Transverse colon (tissue), 4 donors: ENCODE results near the gene CAPN5. TPM values are rescaled to one million over a fixed set of nuclear protein-coding genes. Genes with fewer than 3 reads are reported as not detected.
A peak's percentile ranks its signal among the peaks of the same experiment; 100 is the strongest.

Experiments
- DNase-seq: peaks from one replicate; pipeline ENCODE4 v3.0.0-alpha.2; 2019
- H3K27ac ChIP-seq, 4 donors: fragments of 200-600 bp; sonication (generic); 2 replicates each; pipeline ENCODE4 v1.5.1; 2016 to 2018; ENCODE audit warnings: inconsistent platforms in 4 of 4
- H3K27me3 ChIP-seq: fragments of 200-600 bp; sonication (generic); 2 replicates; pipeline ENCODE4 v1.5.1; 2017; ENCODE audit warnings: inconsistent platforms
- H3K36me3 ChIP-seq, 4 donors: fragments of 200-600 bp; sonication (generic); 2 replicates each; pipeline ENCODE4 v1.5.1; 2017 to 2019; ENCODE audit warnings: inconsistent platforms in 4 of 4
- H3K4me1 ChIP-seq, 4 donors: fragments of 200-600 bp; sonication (generic); 2 replicates each; pipeline ENCODE4 v1.5.1; 2017 to 2020; ENCODE audit warnings: inconsistent platforms in 4 of 4
- H3K4me3 ChIP-seq, 4 donors: fragments of 200-600 bp; sonication (generic); 1 replicate in 1 of 4; 2 replicates in 3 of 4; pipeline versions ENCODE4 v1.5.1 to v1.6.1; 2017 to 2019; ENCODE audit warnings: inconsistent platforms in 4 of 4
- H3K9me3 ChIP-seq, 2 donors: fragments of 200-600 bp; sonication (generic); 2 replicates each; pipeline ENCODE4 v1.5.1; 2017 to 2019; ENCODE audit warnings: inconsistent platforms in 2 of 2
- EP300 ChIP-seq: sonication (generic); formaldehyde crosslinking; IDR thresholded peaks from one replicate; pipeline ENCODE4 v1.6.1; 2017; ENCODE audit warnings: antibody characterized with exemption, low read depth
- POLR2A ChIP-seq: fragments of 450-650 bp; IDR thresholded peaks from one replicate; pipeline ENCODE4 v1.6.1; 2016; ENCODE audit warnings: antibody characterized with exemption, mild to moderate bottlenecking, moderate library complexity
- POLR2AphosphoS5 ChIP-seq, 3 donors: sonication (generic); formaldehyde crosslinking; IDR thresholded peaks; one replicate each; pipeline ENCODE4 v1.6.1; 2016; ENCODE audit warnings: antibody characterized with exemption in 3 of 3
- WGBS, 2 donors: methylation state at CpG; one replicate each; pipeline ENCODE4 v1.1.5; 2018; ENCODE audit warnings: low coverage in 1 of 2; 5-methylcytosine and 5-hydroxymethylcytosine counted together
- in situ Hi-C, 4 donors: fragments of 200-750 bp; cut with MboI; loops; one replicate each; pipeline versions ENCODE4 v1.15.0 to v1.15.1; 2017; ENCODE audit warnings: low sequenced_read_pairs in 3 of 4, low pct_ligation_motif_present in 1 of 4, low pct_unique_long_range_greater_than_20kb in 1 of 4
- intact Hi-C: fragments of 100-400 bp; cut with DNase I; formaldehyde crosslinking; loops from one replicate; pipeline ENCODE4 v1.15.1; 2023; ENCODE audit warnings: low total_unique reads
- total RNA-seq, 4 donors: library from RNA; depleted of rRNA; stranded (reverse); fragments of >200 nt; gene quantifications; one replicate each; pipeline ENCODE4 v1.1.0, GENCODE V29; 2016
- TF ChIP-seq, protein P1 (sequence below), 5 experiments: fragments of 200-600 bp in 3 of 5; fragments of 450-650 bp in 2 of 5; sonication (generic) in 3 of 5; IDR thresholded peaks; 1 replicate in 2 of 5; 2 replicates in 3 of 5; pipeline ENCODE4 v1.5.1; 2016 to 2017; ENCODE audit warnings: antibody characterized with exemption in 5 of 5, inconsistent platforms in 3 of 5, mild to moderate bottlenecking in 2 of 5, moderate library complexity in 1 of 5

The CAPN5 gene
- total RNA-seq, 4 donors from 2014 or later, result 210 to 290 (median 214) TPM

DNA sequence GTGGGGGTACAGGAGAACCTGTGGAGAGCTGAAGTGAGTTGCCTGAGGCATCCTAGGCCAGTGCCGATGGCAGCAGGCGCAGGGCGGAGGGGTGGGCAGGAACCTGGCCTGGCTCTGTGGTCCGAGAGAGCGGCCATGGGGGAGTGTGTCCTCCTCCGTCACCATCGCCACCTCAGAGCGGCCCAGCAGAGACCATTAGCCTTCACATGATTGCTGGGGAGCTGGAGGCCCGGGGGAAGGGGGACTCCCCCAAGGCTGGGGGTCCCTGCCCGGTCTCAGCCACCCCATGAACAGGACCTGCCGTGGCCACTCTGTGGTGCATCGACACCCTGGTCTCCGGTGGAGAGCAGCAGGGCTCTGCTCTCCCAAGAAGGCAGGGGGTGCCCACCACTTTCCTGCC is 40.0 kb downstream of the CAPN5 start:
- peaks cover 20 to 54% (median 40%) of the 10 kb centered on the region in 4 donors for H3K4me1 ChIP-seq

GRCh38 chr11:77107950-77108349 is 41.2 kb downstream of the CAPN5 start:
- Histone ChIP-seq H3K27me3 (no peaks in the 10 kb centered on the region), H3K4me1 (peaks cover 20 to 54% (median 40%) of the 10 kb centered on the region in 4 donors), H3K36me3 (no peaks in the 10 kb centered on the region), H3K27ac (peak overlapping the region; percentile 34 to 59 (median 53)), H3K4me3 (no peak overlapping the region), H3K9me3 (no peaks in the 10 kb centered on the region)
- in situ Hi-C loops, result no loop called here
- TF ChIP-seq EP300 (no peak), POLR2A (no peak), POLR2AphosphoS5 (IDR thresholded peaks at IDR 0.05) (no peak)
- TF ChIP-seq, protein P1, sequence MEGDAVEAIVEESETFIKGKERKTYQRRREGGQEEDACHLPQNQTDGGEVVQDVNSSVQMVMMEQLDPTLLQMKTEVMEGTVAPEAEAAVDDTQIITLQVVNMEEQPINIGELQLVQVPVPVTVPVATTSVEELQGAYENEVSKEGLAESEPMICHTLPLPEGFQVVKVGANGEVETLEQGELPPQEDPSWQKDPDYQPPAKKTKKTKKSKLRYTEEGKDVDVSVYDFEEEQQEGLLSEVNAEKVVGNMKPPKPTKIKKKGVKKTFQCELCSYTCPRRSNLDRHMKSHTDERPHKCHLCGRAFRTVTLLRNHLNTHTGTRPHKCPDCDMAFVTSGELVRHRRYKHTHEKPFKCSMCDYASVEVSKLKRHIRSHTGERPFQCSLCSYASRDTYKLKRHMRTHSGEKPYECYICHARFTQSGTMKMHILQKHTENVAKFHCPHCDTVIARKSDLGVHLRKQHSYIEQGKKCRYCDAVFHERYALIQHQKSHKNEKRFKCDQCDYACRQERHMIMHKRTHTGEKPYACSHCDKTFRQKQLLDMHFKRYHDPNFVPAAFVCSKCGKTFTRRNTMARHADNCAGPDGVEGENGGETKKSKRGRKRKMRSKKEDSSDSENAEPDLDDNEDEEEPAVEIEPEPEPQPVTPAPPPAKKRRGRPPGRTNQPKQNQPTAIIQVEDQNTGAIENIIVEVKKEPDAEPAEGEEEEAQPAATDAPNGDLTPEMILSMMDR (IDR thresholded peaks at IDR 0.05), result no peak
- WGBS, 2 donors, result 33% methylated on average over 3 of the region's 3 CpGs; no CpG with 5 or more reads in 1 of the 2 donors
- peak; percentile 69 for DNase-seq
- intact Hi-C loops, result no loop called here

More for the DNA sequence above, 40.0 kb downstream of the CAPN5 start:
- H3K27ac ChIP-seq, result peak overlapping the region in 3 of 4 donors; percentile 31 to 58 (median 41)
- H3K9me3 ChIP-seq, result no peaks in the 10 kb centered on the region
- intact Hi-C loops, result no loop called here
- no peaks in the 10 kb centered on the region for H3K27me3 ChIP-seq
- no peak overlapping the region for H3K4me3 ChIP-seq
- in situ Hi-C loops, result no loop called here
- WGBS, 2 donors, result 95% methylated on average over 13 of the region's 13 CpGs; no CpG with 5 or more reads in 1 of the 2 donors
- no peaks in the 10 kb centered on the region for H3K36me3 ChIP-seq
- no peak for TF ChIP-seq POLR2AphosphoS5 (IDR thresholded peaks at IDR 0.05)
- TF ChIP-seq EP300, result no peak
- TF ChIP-seq POLR2A, result no peak
- TF ChIP-seq, protein P1 (IDR thresholded peaks at IDR 0.05), result no peak
- DNase-seq, result no peak

- intact Hi-C loops (no loop called here), in situ Hi-C loops (no loop called here)
- peak; percentile 46 for DNase-seq
- WGBS, 2 donors, result 52 to 57% methylated on average over 3 to 9 of the region's 9 CpGs
- Histone ChIP-seq H3K4me1 (peaks cover 20 to 58% (median 40%) of the 10 kb centered on the region in 4 donors), H3K36me3 (no peaks in the 10 kb centered on the region), H3K27me3 (no peaks in the 10 kb centered on the region), H3K4me3 (no peak overlapping the region), H3K9me3 (no peaks in the 10 kb centered on the region), H3K27ac (peak overlapping the region; percentile 34 to 59 (median 53))
- TF ChIP-seq POLR2AphosphoS5 (IDR thresholded peaks at IDR 0.05), result no peak
- TF ChIP-seq EP300, result no peak
- TF ChIP-seq, protein P1 (IDR thresholded peaks at IDR 0.05), result no peak
- TF ChIP-seq POLR2A, result no peak
These were observed 41.7 kb downstream of the CAPN5 start for GRCh38 chr11:77108436-77108835.

GRCh38 chr11:77109236-77110019 is 42.7 kb downstream of the CAPN5 start:
- H3K4me3 ChIP-seq, result no peak overlapping the region
- DNase-seq, result no peak
- in situ Hi-C loops (no loop called here), intact Hi-C loops (no loop called here)
- TF ChIP-seq POLR2A, result no peak
- TF ChIP-seq EP300, result no peak
- TF ChIP-seq, protein P1 (IDR thresholded peaks at IDR 0.05), result no peak
- no peak for TF ChIP-seq POLR2AphosphoS5 (IDR thresholded peaks at IDR 0.05)
- no peaks in the 10 kb centered on the region for H3K27me3 ChIP-seq
- whole genome bisulfite sequencing, 2 donors, result 69 to 86% methylated on average over 1 to 11 of the region's 11 CpGs
- H3K9me3 ChIP-seq, result no peaks in the 10 kb centered on the region
- H3K27ac ChIP-seq, result peak overlapping the region in 2 of 4 donors; percentile 23 to 31
- peaks cover 0 to 6% (median 2%) of the 10 kb centered on the region in 4 donors for H3K36me3 ChIP-seq
- H3K4me1 ChIP-seq, result peaks cover 20 to 58% (median 38%) of the 10 kb centered on the region in 4 donors
